ENCODE results near the gene VWCE. TPM values are rescaled to one million over a fixed set of nuclear protein-coding genes. Genes with fewer than 3 reads are reported as not detected.
A peak's percentile ranks its signal among the peaks of the same experiment; 100 is the strongest.

The VWCE gene
- total and polyA plus RNA-seq, 11 donors = 0.17 to 1.7 (median 0.66) TPM; not detected in 1

DNA sequence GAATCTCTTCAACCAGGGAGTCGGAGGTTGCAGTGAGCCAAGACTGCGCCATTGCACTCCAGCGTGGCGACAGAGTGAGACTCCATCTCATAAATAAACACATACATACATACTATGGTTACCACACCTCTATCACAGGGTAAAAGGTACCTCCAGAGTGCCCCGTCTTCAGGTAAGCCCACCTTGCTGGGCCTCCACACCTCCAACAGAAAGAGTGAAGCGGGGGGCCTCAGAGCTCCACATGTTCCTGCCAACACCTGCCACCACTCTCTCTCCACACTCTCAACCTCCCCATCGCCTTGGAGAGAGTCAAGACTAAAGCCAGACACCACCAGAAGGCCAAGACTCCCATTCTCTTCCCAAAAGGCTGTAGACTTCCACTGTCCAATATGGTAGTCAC is 10.3 kb upstream of the VWCE start:
- ATAC-seq = no peak
- intact Hi-C loops (cut with DNase I) = no loop called here
- Histone ChIP-seq H3K36me3 (peaks cover 5 to 100% (median 100%) of the 10 kb centered on the region in 9 donors), H3K27ac (no peak overlapping the region), H3K4me1 (no peaks in the 10 kb centered on the region), H3K27me3 (no peaks in the 10 kb centered on the region), H3K4me3 (no peak overlapping the region), H3K9me3 (no peaks in the 10 kb centered on the region)
- DNase-seq = no peak
- 92 to 99% (median 96%) methylated on average over 7 of the region's 7 CpGs for WGBS, 4 donors
- TF ChIP-seq POLR2A (IDR thresholded peaks at IDR 0.05) = no peak
- TF ChIP-seq, protein P1, sequence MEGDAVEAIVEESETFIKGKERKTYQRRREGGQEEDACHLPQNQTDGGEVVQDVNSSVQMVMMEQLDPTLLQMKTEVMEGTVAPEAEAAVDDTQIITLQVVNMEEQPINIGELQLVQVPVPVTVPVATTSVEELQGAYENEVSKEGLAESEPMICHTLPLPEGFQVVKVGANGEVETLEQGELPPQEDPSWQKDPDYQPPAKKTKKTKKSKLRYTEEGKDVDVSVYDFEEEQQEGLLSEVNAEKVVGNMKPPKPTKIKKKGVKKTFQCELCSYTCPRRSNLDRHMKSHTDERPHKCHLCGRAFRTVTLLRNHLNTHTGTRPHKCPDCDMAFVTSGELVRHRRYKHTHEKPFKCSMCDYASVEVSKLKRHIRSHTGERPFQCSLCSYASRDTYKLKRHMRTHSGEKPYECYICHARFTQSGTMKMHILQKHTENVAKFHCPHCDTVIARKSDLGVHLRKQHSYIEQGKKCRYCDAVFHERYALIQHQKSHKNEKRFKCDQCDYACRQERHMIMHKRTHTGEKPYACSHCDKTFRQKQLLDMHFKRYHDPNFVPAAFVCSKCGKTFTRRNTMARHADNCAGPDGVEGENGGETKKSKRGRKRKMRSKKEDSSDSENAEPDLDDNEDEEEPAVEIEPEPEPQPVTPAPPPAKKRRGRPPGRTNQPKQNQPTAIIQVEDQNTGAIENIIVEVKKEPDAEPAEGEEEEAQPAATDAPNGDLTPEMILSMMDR (IDR thresholded peaks at IDR 0.05) = no peak

DNA sequence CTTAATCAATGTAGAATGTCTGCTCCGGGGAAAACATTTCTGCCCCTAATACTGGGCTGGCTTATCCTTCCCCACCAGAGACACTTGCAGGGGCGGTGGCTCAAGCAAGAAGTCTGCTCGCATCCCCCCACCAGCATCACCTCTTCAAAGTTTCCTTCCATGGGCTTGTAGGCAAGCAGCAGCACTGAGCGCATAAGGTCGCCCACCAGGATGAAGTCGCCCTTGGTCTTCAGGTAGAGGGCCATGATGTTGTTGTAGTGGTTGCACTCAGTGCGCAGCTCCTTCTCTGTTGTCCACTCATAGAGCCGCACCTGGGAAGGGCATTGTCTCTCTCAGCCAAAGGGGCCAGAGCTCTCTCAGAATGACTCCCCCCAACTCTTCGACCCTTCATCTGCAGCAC is 8.6 kb upstream of the VWCE start:
- H3K36me3 ChIP-seq = peaks cover 5 to 100% (median 99%) of the 10 kb centered on the region in 9 donors
- WGBS, 4 donors = 93 to 97% (median 95%) methylated on average over 9 of the region's 9 CpGs
- TF ChIP-seq, protein P1 (IDR thresholded peaks at IDR 0.05) = no peak
- TF ChIP-seq POLR2A (IDR thresholded peaks at IDR 0.05) = no peak
- H3K27me3 ChIP-seq = no peaks in the 10 kb centered on the region
- intact Hi-C loops (cut with DNase I) = no loop called here
- DNase-seq (no peak), ATAC-seq (no peak)
- peaks cover 0 to 4% (median under 1%) of the 10 kb centered on the region in 12 donors for H3K4me1 ChIP-seq
- H3K4me3 ChIP-seq = no peak overlapping the region
- no peaks in the 10 kb centered on the region for H3K9me3 ChIP-seq
- no peak overlapping the region for H3K27ac ChIP-seq

DNA sequence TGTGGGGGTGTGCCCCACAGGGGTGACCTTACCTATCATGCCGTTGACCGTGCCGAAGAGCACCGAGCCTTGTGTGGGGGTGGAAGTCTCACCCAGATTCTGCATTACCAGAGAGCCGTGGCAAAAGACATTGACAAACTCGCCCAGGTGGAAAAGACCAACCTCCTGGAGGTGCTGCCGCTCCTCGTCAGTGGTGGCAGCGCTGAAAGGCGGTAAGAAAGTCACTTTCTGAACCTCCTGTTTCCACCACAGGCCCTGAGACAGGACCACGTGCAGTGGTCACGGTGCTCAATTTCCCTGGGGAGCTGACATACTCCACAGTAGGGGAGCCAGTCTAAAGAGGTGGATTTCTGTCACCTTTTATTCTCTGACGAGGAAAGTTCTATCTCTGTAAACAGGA is 7.4 kb upstream of the VWCE start:
- peaks cover 0 to 16% (median 11%) of the 10 kb centered on the region in 12 donors for H3K4me1 ChIP-seq
- no peak overlapping the region for H3K27ac ChIP-seq
- WGBS, 4 donors = 90 to 95% (median 93%) methylated on average over 10 to 13 of the region's 13 CpGs
- DNase-seq (no peak), ATAC-seq (no peak)
- no peak overlapping the region for H3K4me3 ChIP-seq
- intact Hi-C loops (cut with DNase I) = no loop called here
- H3K27me3 ChIP-seq = no peaks in the 10 kb centered on the region
- no peak for TF ChIP-seq POLR2A (IDR thresholded peaks at IDR 0.05)
- TF ChIP-seq, protein P1 (IDR thresholded peaks at IDR 0.05) = no peak
- peaks cover 3 to 91% (median 88%) of the 10 kb centered on the region in 9 donors for H3K36me3 ChIP-seq
- no peaks in the 10 kb centered on the region for H3K9me3 ChIP-seq

DNA sequence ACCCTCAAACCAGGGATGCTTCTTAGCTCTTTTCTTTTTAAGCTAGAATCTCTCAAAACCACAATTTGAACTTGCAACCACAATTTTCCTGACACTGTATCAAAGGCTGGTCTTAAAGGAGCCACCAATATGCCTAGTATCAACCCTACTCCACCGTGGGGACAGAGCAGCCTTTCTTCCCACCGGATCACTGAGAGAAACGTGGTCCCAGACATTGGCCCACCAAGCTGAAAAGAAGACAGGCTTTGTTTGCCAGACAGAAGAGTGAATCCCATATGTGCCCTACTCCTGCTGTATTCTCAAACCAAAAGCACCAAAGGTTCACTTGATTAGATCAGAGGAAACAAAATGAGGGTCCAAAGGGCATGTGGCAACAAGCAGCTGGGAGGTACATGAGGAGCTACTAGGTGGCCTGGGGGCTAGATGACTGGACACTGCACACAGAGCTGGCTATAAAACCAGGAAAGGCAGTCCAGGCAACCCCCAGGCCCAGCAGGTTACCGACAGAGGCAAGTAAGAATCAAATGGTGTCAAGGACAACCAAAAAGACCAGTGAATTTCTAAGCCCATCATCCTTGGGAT is 3.6 kb upstream of the VWCE start:
- TF ChIP-seq POLR2A (IDR thresholded peaks at IDR 0.05) = no peak
- TF ChIP-seq, protein P1 (IDR thresholded peaks at IDR 0.05) = no peak
- peaks cover 6 to 49% (median 31%) of the 10 kb centered on the region in 12 donors for H3K4me1 ChIP-seq
- H3K9me3 ChIP-seq = no peaks in the 10 kb centered on the region
- no peak overlapping the region for H3K4me3 ChIP-seq
- peak overlapping the region in 3 of 12 donors; percentile 0 to 37 (median 1) for H3K27ac ChIP-seq
- ATAC-seq = no peak
- 91 to 93% (median 92%) methylated on average over 4 of the region's 4 CpGs for WGBS, 4 donors
- peaks cover 0 to 20% (median 0%) of the 10 kb centered on the region in 9 donors for H3K27me3 ChIP-seq
- intact Hi-C loops (cut with DNase I) = no loop called here
- H3K36me3 ChIP-seq = peaks cover 0 to 53% (median 50%) of the 10 kb centered on the region in 9 donors
- DNase-seq = no peak

Data from heart left ventricle (tissue), 16 donors.